Ishikawa (cell line): ENCODE measurements around the gene CORO2B.

Experiments used
- EP300 ChIP-seq: IDR thresholded peaks from 2 replicates; pipeline ENCODE4 v1.6.1; 2012; ENCODE audit warnings: borderline replicate concordance
- MAX ChIP-seq: IDR thresholded peaks from 2 replicates; pipeline ENCODE4 v1.6.1; 2012

GRCh38 chr15:68538311-68538710 lies 40.5 kb upstream of the CORO2B start:
- TF ChIP-seq EP300 = no peak
- no peak for TF ChIP-seq MAX
